GM19372 (cell line): ENCODE results near the gene GNG3.

Source experiments
- ATAC-seq: cut with Tn5 transposase; IDR thresholded peaks from one replicate; pipeline ENCODE4 v1.9.1; 2021; ENCODE audit warnings: mild to moderate bottlenecking, low read depth, moderate library complexity; ENCODE audit not compliant: unreplicated experiment

The GNG3 gene

GRCh38 chr11:62753736-62754603, 46.5 kb downstream of the GNG3 start, which contains the start of gene ZBTB3:
TSS of gene ZBTB3 (minus strand) at chr11:62754160. CDS start at chr11:62753664, 496 bp downstream.
- ATAC-seq, result peak; percentile 97

DNA sequence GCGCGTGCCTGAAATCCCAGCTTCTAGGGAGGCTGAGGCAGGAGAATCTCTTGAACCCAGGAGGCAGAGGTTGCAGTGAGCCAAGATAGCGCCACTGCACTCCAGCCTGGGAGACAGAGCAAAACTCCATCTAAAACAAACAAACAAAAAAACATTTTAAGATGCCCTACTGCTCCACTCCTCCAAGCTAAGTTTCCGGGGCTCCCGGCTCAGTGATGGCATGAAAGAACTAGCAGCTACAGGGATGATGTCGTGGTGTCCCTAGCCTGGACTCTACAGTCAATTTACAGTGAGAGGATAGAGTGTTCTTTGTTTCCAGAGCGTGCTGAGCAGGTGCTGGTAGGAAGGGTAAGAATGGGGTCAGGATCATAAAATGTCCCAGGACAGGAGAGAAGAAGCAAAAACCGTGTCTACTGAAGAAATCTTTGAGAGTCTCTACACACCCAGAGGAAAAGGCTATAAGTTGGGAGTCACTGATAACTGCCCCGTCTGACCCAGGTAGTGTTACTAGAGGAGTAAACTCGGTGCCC, 47.7 kb downstream of the GNG3 start:
- no peak for ATAC-seq

DNA sequence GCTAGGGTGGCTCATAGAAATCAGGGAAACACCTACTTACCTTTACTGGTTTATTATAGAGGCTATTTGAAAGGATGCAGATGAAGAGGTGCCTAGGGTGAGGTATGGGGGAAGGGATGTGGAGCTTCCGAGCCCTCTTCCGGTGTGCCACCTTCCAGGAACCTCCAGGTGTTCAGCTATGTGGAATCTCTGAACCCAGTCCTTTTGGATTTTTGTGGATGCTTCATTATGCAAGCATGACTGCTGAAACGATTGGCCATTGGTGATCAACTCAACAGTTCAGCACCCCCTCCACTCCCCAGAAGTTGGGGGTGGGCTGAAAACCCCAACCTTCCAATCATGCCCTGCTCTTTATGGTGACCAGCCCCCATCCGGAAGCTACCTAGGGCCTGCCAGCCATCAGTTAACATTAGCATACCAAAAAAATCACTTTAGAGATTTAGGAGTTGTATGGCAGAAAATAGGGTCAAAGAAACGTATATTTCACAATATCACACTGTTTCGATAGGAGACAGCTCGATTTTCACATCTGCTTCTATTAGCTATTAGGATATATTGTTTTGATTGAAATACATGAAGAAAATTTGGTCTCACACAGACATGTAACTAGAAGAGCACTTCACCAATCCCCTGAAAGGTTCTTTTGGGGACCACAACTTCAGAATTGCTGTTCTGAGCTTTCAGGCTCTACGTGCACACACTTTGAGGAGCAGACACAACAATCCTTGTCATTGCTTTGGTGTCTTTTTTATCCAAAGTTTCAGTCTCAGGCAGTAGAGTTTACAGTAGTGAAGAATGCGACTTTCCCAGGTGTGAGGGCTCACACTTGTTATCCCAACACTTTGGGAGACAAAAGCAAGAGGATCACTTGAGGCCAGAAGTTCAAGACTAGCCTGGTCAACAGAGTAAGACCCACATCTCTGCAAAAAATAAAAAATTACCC, 50.6 kb downstream of the GNG3 start:
- no peak for ATAC-seq
